RKO (cell line): Measurements from ENCODE around the gene MSH6.

Experiments
- DNase-seq: peaks from one replicate; pipeline ENCODE4 v3.0.0-alpha.2; 2016; ENCODE audit warnings: low spot score

Gene MSH6

GRCh38 chr2:47782671-47783485 lies at the start of gene MSH6:
TSS of gene MSH6 (plus strand) at chr2:47783145. CDS start at chr2:47783234, 89 bp downstream.
- peak; percentile 89 for DNase-seq

DNA sequence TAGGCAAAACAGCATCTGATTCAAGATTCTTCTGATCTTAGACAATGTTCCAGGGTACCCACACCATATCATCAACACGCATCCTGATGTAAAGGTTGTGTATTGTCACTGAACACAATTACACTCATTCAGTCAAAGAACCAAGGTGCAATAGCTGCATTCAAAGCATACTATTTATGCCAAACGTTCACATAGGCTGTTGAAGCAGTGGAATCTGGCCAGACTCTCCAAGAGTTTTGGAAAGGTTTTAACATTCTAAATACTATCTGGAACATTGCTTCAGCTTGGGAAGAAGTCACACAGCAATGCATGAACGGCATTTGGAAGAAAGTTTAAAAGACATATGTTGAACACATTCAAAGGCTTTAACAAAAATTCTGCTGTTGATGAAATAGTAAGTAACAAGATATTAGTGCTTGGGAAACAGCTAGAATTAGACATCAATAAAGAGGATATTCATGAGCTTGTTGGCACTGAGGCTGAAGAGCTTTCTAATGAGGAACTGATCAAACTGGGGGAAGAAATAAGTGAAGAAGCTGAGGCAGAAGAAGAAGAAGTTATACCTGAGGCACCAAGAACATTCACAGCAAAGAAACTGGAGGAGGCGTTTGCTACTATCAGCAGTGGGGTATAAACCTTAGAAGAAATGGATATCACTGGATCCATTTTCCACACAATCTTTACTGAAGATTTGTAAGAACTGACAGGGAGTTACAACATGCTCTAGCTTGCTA lies 47.6 kb upstream of the MSH6 start:
- no peak for DNase-seq

- no peak for DNase-seq
These were observed 47.0 kb upstream of the MSH6 start for GRCh38 chr2:47735912-47736311.

DNA sequence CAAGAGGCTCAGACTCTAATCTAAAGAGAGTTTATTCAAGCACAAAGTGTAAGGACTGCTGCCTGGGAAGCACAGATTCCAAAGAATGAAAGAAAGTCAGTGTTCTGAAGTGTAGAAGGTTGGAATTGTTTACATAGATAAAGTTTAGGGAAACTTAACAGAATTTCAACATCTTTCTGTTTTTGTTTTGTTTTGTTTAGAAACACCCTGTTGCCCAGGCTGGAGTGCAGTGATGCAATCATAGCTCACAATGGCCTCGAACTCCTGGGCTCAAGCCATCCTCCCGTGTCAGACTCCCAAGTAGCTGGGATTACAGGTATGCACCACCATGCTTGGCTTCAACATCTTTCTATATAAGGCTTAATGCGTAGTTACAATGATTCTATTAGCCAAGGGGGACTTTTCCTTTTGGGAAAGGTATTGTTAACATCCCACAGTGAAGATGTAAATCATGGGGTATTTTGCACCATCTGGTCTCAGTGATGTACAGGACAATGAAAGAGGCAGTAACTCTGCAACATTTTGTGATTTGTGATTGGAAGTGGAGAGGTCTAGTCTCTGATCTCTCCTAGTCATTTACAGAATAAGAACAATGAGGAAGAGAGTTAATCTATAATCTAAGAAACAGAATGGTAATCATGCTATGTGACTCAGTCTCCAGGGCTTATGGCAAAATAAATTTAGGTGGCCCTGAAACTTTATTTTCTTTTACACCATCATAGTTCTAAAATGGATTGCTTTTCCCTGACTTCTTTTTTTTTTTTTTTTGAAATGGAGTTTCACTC lies 45.6 kb upstream of the MSH6 start:
- DNase-seq: no peak

- no peak for DNase-seq
These were observed 44.6 kb upstream of the MSH6 start for GRCh38 chr2:47738331-47738730.

- no peak for DNase-seq
These were observed 41.8 kb upstream of the MSH6 start for GRCh38 chr2:47741101-47741500.

GRCh38 chr2:47741637-47742036 lies 41.3 kb upstream of the MSH6 start:
- DNase-seq: no peak

- no peak for DNase-seq
These were observed 38.9 kb upstream of the MSH6 start for GRCh38 chr2:47744074-47744473.

- no peak for DNase-seq
These were observed 35.1 kb upstream of the MSH6 start for GRCh38 chr2:47747878-47748277.

- no peak for DNase-seq
These were observed 31.0 kb upstream of the MSH6 start for GRCh38 chr2:47751856-47752414.

DNA sequence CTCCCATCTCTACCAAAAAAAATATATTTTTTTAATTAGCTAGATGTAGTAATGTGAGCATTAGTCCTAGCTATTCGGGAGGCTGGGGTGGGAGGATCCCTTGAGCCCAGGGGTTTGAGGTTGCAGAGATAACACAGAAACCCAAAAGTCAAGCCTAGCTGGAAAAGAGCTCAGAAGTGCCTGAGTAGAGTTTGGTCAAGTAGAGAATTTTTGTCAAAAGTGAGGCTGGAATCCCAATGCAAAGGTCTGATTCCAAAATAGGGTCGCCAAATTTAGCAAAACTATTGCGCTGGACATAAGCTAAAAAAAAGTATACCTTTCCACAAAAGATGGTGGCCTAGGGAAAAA lies 15.5 kb upstream of the MSH6 start:
- DNase-seq: no peak

- peak; percentile 44 for DNase-seq
These were observed 14.9 kb upstream of the MSH6 start for GRCh38 chr2:47767880-47768609.

GRCh38 chr2:47769318-47769717 lies 13.6 kb upstream of the MSH6 start:
- no peak for DNase-seq

DNA sequence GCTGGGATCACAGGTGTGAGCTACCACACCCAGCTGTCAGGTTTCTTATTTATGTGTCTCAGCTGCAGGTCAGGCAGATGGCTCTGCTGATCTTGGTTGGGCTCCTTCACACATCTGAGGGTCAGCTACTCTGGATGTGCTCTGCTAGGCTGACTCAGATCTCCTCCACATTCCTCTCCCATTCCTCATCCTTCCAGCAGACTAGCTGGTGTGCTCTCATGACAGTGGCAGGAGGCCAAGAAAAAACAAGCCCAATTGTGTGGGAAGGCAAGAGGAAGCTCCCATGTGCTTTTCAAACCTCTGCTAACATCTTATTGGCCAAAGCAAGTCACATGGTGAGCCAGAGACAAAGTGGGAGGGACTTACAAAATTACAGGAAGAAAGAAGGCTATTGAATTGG lies 11.7 kb upstream of the MSH6 start:
- DNase-seq: peak; percentile 88

DNA sequence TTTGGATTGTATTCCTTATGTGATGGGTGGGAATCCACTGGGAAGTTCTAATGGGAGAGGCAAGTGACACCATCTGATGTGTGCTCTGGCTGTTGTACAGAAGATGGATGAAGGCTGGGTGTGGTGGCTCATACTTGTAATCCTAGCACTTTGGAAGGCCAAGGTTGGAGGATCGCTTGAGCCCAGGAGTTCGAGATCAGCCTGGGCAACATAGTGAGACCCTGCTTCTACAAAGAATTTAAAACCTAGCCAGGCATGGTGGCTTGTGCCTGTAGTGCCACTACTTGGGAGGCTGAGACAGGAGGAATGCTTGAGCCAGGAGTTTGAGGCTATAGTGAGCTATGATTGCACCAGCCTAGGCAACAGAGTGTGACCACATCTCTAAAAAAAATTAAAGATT lies 10.6 kb upstream of the MSH6 start:
- no peak for DNase-seq

- no peak for DNase-seq
These were observed 8.4 kb upstream of the MSH6 start for GRCh38 chr2:47774567-47774966.

DNA sequence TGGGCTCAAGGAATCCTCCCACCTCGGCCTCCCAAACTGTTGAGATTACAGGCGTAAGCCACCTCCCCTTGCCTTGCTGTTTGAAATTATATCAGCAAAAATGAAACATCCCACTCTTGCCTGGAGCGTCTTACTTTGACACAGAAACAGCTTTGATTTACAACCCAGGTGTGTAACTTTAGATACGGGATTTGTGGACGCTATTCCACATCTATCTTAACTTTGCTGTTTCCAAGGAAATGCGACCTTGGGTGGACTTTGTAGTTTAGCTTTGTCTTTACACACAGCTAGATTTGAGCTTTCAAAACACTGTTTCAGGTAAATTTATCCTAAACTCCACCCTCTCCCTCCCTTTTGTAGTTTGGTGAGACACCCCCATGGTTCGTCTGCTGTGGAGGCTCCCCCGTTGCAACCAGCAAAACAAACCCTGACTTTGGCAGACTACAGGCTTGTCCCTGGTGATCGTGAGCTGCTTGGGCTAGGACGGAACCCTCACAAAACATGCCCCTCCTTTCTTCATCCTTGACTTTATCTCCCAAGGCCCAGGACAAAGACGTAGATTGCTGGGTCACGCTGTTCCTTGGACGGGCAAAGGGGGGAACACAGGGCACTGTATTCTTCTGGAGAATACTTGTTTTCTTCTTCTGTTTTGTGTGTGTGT lies 5.5 kb upstream of the MSH6 start:
- DNase-seq: no peak

GRCh38 chr2:47778698-47779425 lies 4.1 kb upstream of the MSH6 start:
- no peak for DNase-seq

- DNase-seq: no peak
These were observed 3.5 kb upstream of the MSH6 start for GRCh38 chr2:47779426-47779790.

DNA sequence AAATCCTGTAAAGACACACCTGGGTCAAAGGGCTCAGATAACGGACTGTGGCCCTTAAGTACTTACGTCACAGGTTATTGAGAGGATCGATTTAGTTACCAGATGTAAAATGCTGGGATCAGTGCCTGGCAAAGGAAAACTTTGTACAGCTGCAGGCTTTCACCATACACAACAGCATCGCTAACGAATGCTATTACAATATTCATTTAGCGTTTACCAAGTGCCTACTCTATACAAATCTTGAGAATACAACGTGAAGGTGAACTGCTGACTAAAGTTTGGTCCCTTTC lies 619 bp upstream of the MSH6 start:
- DNase-seq: no peak
